ENCODE data around the gene PIF1.

Gene PIF1

GRCh38 chr15:64809649-64810496 lies 15.6 kb downstream of the PIF1 start:
- no peak overlapping the region for H3K4me3 ChIP-seq (ENCODE audit: low read depth, low read length)
- peak; percentile 95 for TF ChIP-seq CTCF (IDR thresholded peaks at IDR 0.05; ENCODE audit: insufficient read depth, low read depth, low read length, missing control alignments)
- DNase-seq (ENCODE audit: low read depth), result peak; percentile 74

GRCh38 chr15:64808785-64809453 lies 16.5 kb downstream of the PIF1 start:
- TF ChIP-seq CTCF (IDR thresholded peaks at IDR 0.05; ENCODE audit: insufficient read depth, low read depth, low read length, missing control alignments), result no peak
- H3K4me3 ChIP-seq (ENCODE audit: low read depth, low read length), result no peak overlapping the region
- DNase-seq (ENCODE audit: low read depth), result no peak

GRCh38 chr15:64807751-64808222 lies 17.7 kb downstream of the PIF1 start:
- DNase-seq (ENCODE audit: low read depth), result no peak
- no peak overlapping the region for H3K4me3 ChIP-seq (ENCODE audit: low read depth, low read length)

GRCh38 chr15:64807051-64807749 lies 18.2 kb downstream of the PIF1 start:
- H3K4me3 ChIP-seq (ENCODE audit: low read depth, low read length), result no peak overlapping the region
- no peak for DNase-seq (ENCODE audit: low read depth)
- no peak for TF ChIP-seq CTCF (IDR thresholded peaks at IDR 0.05; ENCODE audit: insufficient read depth, low read depth, low read length, missing control alignments)

More at GRCh38 chr15:64807751-64808222, 17.7 kb downstream of the PIF1 start:
- no peak for TF ChIP-seq CTCF (IDR thresholded peaks at IDR 0.05; ENCODE audit: insufficient read depth, low read depth, low read length, missing control alignments)

- no peak for TF ChIP-seq CTCF (IDR thresholded peaks at IDR 0.05; ENCODE audit: insufficient read depth, low read depth, low read length, missing control alignments)
- no peak for DNase-seq (ENCODE audit: low read depth)
- H3K4me3 ChIP-seq (ENCODE audit: low read depth, low read length), result no peak overlapping the region
Observed at GRCh38 chr15:64806509-64806908, 18.9 kb downstream of the PIF1 start.

- H3K4me3 ChIP-seq (ENCODE audit: low read depth, low read length), result no peak overlapping the region
- TF ChIP-seq CTCF (IDR thresholded peaks at IDR 0.05; ENCODE audit: insufficient read depth, low read depth, low read length, missing control alignments), result no peak
- no peak for DNase-seq (ENCODE audit: low read depth)
Observed at GRCh38 chr15:64804619-64805018, 20.8 kb downstream of the PIF1 start.

Measured in GM12865 (cell line).